Adrenal gland (tissue), 5 donors: ENCODE data around the gene SH3PXD2B.

Experiments
- CTCF ChIP-seq, 6 experiments: fragments of 450-650 bp in 4 of 6; fragments of 200-600 bp in 2 of 6; sonication (generic) in 1 of 6; IDR thresholded peaks; 1 replicate in 5 of 6; 2 replicates in 1 of 6; pipeline versions ENCODE4 v1.5.1 to v1.8.0; 2016 to 2021; ENCODE audit warnings: antibody characterized with exemption in 6 of 6, mild to moderate bottlenecking in 2 of 6, moderate library complexity in 1 of 6
- POLR2A ChIP-seq, 2 donors: fragments of 450-650 bp; IDR thresholded peaks; one replicate each; pipeline ENCODE4 v1.6.1; 2017; ENCODE audit warnings: antibody characterized with exemption in 2 of 2, mild to moderate bottlenecking in 2 of 2, moderate library complexity in 1 of 2
- donor health status: DM: no; HTN: no; CAD: no.

- TF ChIP-seq CTCF (IDR thresholded peaks at IDR 0.05) (no peak), POLR2A (IDR thresholded peaks at IDR 0.05) (no peak)
These were observed 11.7 kb upstream of the SH3PXD2B start for GRCh38 chr5:172466062-172466461.
